ENCODE results near the gene ADAMTS18.

- TF ChIP-seq, protein P1, sequence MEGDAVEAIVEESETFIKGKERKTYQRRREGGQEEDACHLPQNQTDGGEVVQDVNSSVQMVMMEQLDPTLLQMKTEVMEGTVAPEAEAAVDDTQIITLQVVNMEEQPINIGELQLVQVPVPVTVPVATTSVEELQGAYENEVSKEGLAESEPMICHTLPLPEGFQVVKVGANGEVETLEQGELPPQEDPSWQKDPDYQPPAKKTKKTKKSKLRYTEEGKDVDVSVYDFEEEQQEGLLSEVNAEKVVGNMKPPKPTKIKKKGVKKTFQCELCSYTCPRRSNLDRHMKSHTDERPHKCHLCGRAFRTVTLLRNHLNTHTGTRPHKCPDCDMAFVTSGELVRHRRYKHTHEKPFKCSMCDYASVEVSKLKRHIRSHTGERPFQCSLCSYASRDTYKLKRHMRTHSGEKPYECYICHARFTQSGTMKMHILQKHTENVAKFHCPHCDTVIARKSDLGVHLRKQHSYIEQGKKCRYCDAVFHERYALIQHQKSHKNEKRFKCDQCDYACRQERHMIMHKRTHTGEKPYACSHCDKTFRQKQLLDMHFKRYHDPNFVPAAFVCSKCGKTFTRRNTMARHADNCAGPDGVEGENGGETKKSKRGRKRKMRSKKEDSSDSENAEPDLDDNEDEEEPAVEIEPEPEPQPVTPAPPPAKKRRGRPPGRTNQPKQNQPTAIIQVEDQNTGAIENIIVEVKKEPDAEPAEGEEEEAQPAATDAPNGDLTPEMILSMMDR (IDR thresholded peaks at IDR 0.05), result no peak
- no peak for TF ChIP-seq POLR2A (IDR thresholded peaks at IDR 0.05)
These were observed 134.6 kb downstream of the ADAMTS18 start for GRCh38 chr16:77300256-77300655.

All from prostate gland (tissue), 2 donors.